Measurements from ENCODE around the gene ZNF534. TPM values are rescaled to one million over a fixed set of nuclear protein-coding genes. Genes with fewer than 3 reads are reported as not detected.
A peak's percentile ranks its signal among the peaks of the same experiment; 100 is the strongest.

Gene ZNF534
- total RNA-seq = 1 to 10 TPM in 1 of 2 donors, under 1 TPM in 1; 0.09 to 3.2 TPM

GRCh38 chr19:52428937-52429336 is at the start of gene ZNF534:
ZNF534 (plus strand) TSS chr19:52429148; CDS start chr19:52431475, 2,327 bp downstream.
- no peak for DNase-seq (ENCODE audit: low spot score)
- Histone ChIP-seq H3K9me3 (no peaks in the 10 kb centered on the region), H3K4me3 (no peak within 1 kb of the TSS), H3K27me3 (replicated peaks; ENCODE audit: insufficient read depth) (no peaks in the 10 kb centered on the region), H3K4me1 (replicated peaks) (no peaks in the 10 kb centered on the region), H3K27ac (no peak within 1 kb of the TSS), H3K36me3 (no peaks in the 10 kb centered on the region)
- intact Hi-C loops (cut with DNase I) = no loop called here
- WGBS = 57% methylated on average over 27 of the region's 27 CpGs
- TF ChIP-seq, protein P1, sequence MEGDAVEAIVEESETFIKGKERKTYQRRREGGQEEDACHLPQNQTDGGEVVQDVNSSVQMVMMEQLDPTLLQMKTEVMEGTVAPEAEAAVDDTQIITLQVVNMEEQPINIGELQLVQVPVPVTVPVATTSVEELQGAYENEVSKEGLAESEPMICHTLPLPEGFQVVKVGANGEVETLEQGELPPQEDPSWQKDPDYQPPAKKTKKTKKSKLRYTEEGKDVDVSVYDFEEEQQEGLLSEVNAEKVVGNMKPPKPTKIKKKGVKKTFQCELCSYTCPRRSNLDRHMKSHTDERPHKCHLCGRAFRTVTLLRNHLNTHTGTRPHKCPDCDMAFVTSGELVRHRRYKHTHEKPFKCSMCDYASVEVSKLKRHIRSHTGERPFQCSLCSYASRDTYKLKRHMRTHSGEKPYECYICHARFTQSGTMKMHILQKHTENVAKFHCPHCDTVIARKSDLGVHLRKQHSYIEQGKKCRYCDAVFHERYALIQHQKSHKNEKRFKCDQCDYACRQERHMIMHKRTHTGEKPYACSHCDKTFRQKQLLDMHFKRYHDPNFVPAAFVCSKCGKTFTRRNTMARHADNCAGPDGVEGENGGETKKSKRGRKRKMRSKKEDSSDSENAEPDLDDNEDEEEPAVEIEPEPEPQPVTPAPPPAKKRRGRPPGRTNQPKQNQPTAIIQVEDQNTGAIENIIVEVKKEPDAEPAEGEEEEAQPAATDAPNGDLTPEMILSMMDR (IDR thresholded peaks at IDR 0.05) = no peak
- TF ChIP-seq POLR2AphosphoS5 (IDR thresholded peaks at IDR 0.05) (no peak), POLR2A (IDR thresholded peaks at IDR 0.05) (no peak)

GRCh38 chr19:52391135-52391534 is 37.8 kb upstream of the ZNF534 start:
- intact Hi-C loops (cut with DNase I) = no loop called here
- TF ChIP-seq, protein P1 (IDR thresholded peaks at IDR 0.05) = no peak
- TF ChIP-seq POLR2AphosphoS5 (IDR thresholded peaks at IDR 0.05) (no peak), POLR2A (IDR thresholded peaks at IDR 0.05) (no peak)
- WGBS = 77% methylated on average over 1 of the region's 1 CpG
- Histone ChIP-seq H3K27me3 (replicated peaks; ENCODE audit: insufficient read depth) (no peaks in the 10 kb centered on the region), H3K4me3 (no peak overlapping the region), H3K36me3 (no peaks in the 10 kb centered on the region), H3K27ac (no peak overlapping the region), H3K4me1 (replicated peaks) (no peaks in the 10 kb centered on the region), H3K9me3 (no peaks in the 10 kb centered on the region)
- no peak for DNase-seq (ENCODE audit: low spot score)

DNA sequence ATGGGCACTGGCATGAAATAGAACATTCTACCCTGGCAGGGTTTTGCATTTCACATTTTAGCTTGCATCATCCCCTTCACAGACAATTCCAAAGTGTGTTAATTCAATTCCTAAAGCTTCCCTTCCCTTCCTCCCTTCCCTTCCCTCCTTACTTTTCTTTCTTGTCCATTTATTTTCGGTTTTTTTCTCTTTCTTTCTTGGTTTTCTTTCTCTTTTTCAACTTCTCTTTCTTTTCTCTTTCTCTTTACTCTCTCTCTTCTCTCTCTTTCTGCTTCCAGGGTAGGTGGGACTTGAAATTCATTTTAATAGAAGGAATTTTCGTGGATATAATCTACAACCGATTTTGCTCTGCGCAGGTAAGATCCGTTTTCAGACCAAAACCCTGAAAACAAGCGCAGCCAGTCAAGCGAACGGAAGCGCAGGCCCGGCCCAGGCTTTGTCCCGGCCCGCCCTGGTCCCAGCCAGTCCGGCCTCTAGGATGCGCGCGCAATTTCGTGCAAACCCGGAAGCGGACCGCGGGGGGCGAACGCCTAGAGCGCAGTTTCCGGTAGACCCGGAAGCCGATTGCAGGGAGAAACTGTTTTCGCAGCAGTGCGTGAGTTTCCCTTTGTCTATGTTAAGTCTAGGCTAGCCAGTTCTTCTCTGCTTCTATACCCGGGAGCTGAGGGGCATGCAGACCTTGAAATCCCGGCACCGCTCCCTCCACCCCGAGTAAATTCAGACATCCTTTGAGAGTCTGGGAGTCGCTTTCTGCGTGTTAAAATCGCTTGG is 31.5 kb upstream of the ZNF534 start, which contains the start of gene ZNF528:
TSS of gene ZNF528 (plus strand) at position 540 of the 771 bp plus-strand sequence. CDS start 4,165 bp downstream, outside the sequence.
- peaks cover 0 to 6% of the 10 kb centered on the region in 2 donors for H3K36me3 ChIP-seq
- peaks cover 2% of the 10 kb centered on the region for H3K4me1 ChIP-seq (replicated peaks)
- H3K27me3 ChIP-seq (replicated peaks; ENCODE audit: insufficient read depth) = no peaks in the 10 kb centered on the region
- no peaks in the 10 kb centered on the region for H3K9me3 ChIP-seq
- WGBS = under 1% methylated on average over 36 of the region's 36 CpGs
- H3K4me3 ChIP-seq = peak within 1 kb of the TSS; percentile 45 to 62
- peak within 1 kb of the TSS; percentile 43 to 52 for H3K27ac ChIP-seq
- DNase-seq (ENCODE audit: low spot score) = peak; percentile 91
- intact Hi-C loops (cut with DNase I) = no loop called here
- peak; percentile 93 for TF ChIP-seq POLR2AphosphoS5 (IDR thresholded peaks at IDR 0.05)
- TF ChIP-seq, protein P1 (IDR thresholded peaks at IDR 0.05) = no peak
- no peak for TF ChIP-seq POLR2A (IDR thresholded peaks at IDR 0.05)

DNA sequence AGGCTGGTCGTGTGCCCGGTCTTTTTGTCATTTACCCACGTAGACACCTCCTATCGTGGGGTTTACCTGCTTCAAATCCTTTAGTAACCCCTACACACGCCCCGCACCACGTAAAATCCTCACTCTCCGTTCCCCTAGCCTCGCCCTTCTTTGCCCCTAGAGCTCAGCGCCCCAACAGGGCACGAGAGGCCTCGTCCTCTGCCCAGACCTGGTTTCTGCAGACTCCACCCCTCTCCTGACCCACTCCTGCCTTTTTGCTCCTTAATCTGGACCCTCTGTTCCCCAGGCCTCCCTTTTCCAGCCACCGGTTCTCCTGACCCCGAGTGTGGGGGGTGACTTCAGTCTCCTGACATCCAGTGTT is 30.9 kb upstream of the ZNF534 start:
- Histone ChIP-seq H3K36me3 (peaks cover 0 to 11% of the 10 kb centered on the region in 2 donors), H3K9me3 (no peaks in the 10 kb centered on the region), H3K4me3 (peak overlapping the region; percentile 45 to 62), H3K4me1 (replicated peaks) (peaks cover 2% of the 10 kb centered on the region), H3K27ac (peak overlapping the region; percentile 43 to 52), H3K27me3 (replicated peaks; ENCODE audit: insufficient read depth) (no peaks in the 10 kb centered on the region)
- 2% methylated on average over 14 of the region's 14 CpGs for WGBS
- intact Hi-C loops (cut with DNase I) = no loop called here
- TF ChIP-seq, protein P1 (IDR thresholded peaks at IDR 0.05) = no peak
- no peak for TF ChIP-seq POLR2A (IDR thresholded peaks at IDR 0.05)
- TF ChIP-seq POLR2AphosphoS5 (IDR thresholded peaks at IDR 0.05) = no peak
- no peak for DNase-seq (ENCODE audit: low spot score)

DNA sequence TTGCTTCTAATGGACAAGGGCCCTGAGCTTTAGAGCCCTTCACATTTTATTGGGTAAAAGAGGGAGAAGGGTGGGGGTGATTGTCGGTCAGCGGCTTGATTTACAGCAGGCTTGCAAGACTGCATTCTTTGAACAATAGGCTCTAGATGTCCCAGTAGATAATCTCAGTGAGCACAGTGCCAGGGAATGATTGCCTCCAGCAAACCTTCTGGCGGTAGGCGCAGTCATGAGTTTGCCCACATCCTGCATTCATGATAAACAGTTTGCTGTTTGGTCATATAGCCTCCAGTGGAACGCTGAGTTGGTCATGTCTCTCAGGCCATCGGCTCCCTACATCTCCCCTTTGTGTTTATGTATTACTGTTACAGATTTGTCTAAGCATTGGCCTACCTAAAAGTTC is 18.7 kb upstream of the ZNF534 start:
- 95% methylated on average over 6 of the region's 6 CpGs for WGBS
- Histone ChIP-seq H3K36me3 (peaks cover 3 to 59% of the 10 kb centered on the region in 2 donors), H3K4me1 (replicated peaks) (no peaks in the 10 kb centered on the region), H3K4me3 (no peak overlapping the region), H3K9me3 (no peaks in the 10 kb centered on the region), H3K27me3 (replicated peaks; ENCODE audit: insufficient read depth) (no peaks in the 10 kb centered on the region), H3K27ac (no peak overlapping the region)
- DNase-seq (ENCODE audit: low spot score) = no peak
- TF ChIP-seq POLR2A (IDR thresholded peaks at IDR 0.05) = no peak
- TF ChIP-seq, protein P1 (IDR thresholded peaks at IDR 0.05) = no peak
- no peak for TF ChIP-seq POLR2AphosphoS5 (IDR thresholded peaks at IDR 0.05)
- intact Hi-C loops (cut with DNase I) = no loop called here
